Progenitor cell of endocrine pancreas (in vitro differentiated cells): ENCODE data around the gene LRMDA. TPM values are rescaled to one million over a fixed set of nuclear protein-coding genes. Genes with fewer than 3 reads are reported as not detected.

Experiments
- DNase-seq: peaks from one replicate; pipeline ENCODE4 v3.0.0; 2021; ENCODE audit warnings: low spot score; ENCODE audit not compliant: unreplicated experiment
- H3K27ac Mint-ChIP-seq: 2 replicates; pipeline ENCODE4 v1.8.0; 2021; ENCODE audit warnings: mild to moderate bottlenecking, moderate library complexity, mixed read lengths
- H3K27me3 Mint-ChIP-seq: 2 replicates; pipeline ENCODE4 v1.8.0; 2021; ENCODE audit warnings: mixed read lengths
- H3K36me3 Mint-ChIP-seq: 2 replicates; pipeline ENCODE4 v1.8.0; 2022; ENCODE audit warnings: mixed read lengths; ENCODE audit not compliant: insufficient read depth
- H3K4me1 Mint-ChIP-seq: 2 replicates; pipeline ENCODE4 v1.8.0; 2021; ENCODE audit warnings: low read depth, mixed read lengths
- H3K4me3 Mint-ChIP-seq: 2 replicates; pipeline ENCODE4 v1.8.0; 2021; ENCODE audit warnings: low read depth, mild to moderate bottlenecking, moderate library complexity, mixed read lengths
- H3K9me3 Mint-ChIP-seq: 2 replicates; pipeline ENCODE4 v1.8.0; 2021; ENCODE audit warnings: low read depth, mixed read lengths
- CTCF ChIP-seq: fragments of 200-600 bp; sonication (generic); IDR thresholded peaks from one replicate; pipeline ENCODE4 v1.5.0; 2021; ENCODE audit warnings: antibody characterized with exemption, mild to moderate bottlenecking; ENCODE audit not compliant: unreplicated experiment
- total RNA-seq: library from RNA; stranded (reverse); gene quantifications from 2 replicates; pipeline ENCODE4 v1.2.1, GENCODE V29; 2021

Gene LRMDA
- total RNA-seq, 1 donor from 2014 or later: 6.5 TPM

- Mint-ChIP-seq H3K27me3 (no peaks in the 10 kb centered on the region), H3K27ac (no peak overlapping the region), H3K36me3 (no peaks in the 10 kb centered on the region), H3K4me1 (peaks cover 19% of the 10 kb centered on the region), H3K4me3 (no peak overlapping the region), H3K9me3 (no peaks in the 10 kb centered on the region)
- no peak for DNase-seq
- TF ChIP-seq CTCF: no peak
Measured at GRCh38 chr10:75624638-75625037, 193.2 kb downstream of the LRMDA start.

DNA sequence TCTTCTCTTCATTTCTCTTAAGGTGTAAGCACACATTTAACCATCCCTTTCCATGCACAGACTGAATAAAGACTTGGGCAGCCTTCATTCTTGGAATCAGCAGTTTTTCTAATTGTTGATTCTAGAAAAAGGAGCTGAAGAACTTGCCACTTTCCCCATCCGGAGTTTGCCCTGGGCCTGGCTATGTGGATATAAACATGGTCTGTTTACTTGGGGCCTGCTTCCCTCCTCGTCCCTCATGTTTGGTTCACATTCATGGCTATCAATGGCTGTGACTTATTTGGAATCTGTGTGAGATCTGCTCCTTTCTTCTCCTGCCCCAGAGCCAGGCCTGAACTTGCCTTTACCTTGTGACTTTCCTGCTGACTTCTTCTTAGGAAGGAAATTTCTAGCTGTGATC, 199.3 kb downstream of the LRMDA start:
- no peaks in the 10 kb centered on the region for H3K36me3 Mint-ChIP-seq
- H3K27ac Mint-ChIP-seq: no peak overlapping the region
- H3K9me3 Mint-ChIP-seq: no peaks in the 10 kb centered on the region

DNA sequence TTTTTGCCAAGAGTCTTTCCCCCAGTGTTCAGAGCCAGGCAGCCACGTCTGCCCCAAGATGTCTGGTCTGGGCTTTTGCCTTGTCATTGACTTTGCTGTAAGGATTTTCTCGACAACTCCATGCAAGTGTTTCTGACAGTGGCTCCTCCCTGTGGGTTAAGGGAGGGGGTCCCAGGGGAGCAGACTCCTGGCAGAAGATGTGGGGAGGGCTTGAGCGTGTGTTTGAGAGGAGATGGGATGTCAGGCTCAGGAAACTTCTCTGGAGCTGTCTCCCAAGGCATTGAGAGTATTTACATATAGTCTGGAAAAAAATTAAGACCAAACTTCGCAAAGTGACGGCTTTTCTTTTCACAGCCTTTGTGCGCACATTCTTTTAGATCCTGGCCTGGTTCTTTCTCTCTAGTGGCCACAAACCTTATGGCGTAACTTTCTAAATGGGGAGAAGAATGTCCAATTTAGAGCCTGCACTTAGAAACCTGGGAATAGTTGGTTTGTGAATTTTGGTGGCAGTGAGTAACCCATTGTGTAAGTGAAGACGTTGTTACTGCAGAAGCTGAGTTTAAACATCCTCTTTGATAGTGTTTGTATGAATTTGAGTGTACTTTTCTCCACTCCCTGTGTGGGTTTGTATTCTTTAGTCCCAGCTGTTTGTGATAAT, 201.5 kb downstream of the LRMDA start:
- DNase-seq: no peak
- Mint-ChIP-seq H3K4me1 (peaks cover 14% of the 10 kb centered on the region), H3K27me3 (peaks cover 5% of the 10 kb centered on the region), H3K36me3 (no peaks in the 10 kb centered on the region), H3K27ac (no peak overlapping the region), H3K4me3 (no peak overlapping the region), H3K9me3 (no peaks in the 10 kb centered on the region)
- no peak for TF ChIP-seq CTCF

More for the DNA sequence above, 199.3 kb downstream of the LRMDA start:
- TF ChIP-seq CTCF: no peak
- Mint-ChIP-seq H3K4me1 (peaks cover 14% of the 10 kb centered on the region), H3K27me3 (no peaks in the 10 kb centered on the region), H3K4me3 (no peak overlapping the region)
- DNase-seq: no peak

DNA sequence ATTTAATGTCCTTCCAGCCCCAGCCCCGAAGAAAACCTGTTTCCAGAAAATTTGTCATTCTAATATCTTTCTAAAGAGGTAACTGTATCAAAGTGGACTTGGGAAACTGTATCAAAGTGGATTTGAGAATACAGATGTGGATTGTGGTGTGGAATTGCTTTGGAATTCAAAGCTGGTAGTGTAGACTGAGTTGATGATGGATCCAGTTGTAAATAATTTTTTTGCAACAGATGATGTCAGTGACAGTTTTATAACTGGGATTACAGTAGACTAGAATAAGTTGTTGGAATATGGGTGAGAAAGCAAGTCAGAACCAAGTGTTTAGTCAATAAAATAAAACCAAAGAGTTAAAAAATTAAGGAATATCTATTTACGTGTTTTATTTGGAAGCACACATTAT, 202.1 kb downstream of the LRMDA start:
- no peak for DNase-seq
- Mint-ChIP-seq H3K4me3 (no peak overlapping the region), H3K36me3 (no peaks in the 10 kb centered on the region), H3K27me3 (peaks cover 9% of the 10 kb centered on the region), H3K9me3 (no peaks in the 10 kb centered on the region), H3K4me1 (peaks cover 14% of the 10 kb centered on the region), H3K27ac (no peak overlapping the region)
- no peak for TF ChIP-seq CTCF

DNA sequence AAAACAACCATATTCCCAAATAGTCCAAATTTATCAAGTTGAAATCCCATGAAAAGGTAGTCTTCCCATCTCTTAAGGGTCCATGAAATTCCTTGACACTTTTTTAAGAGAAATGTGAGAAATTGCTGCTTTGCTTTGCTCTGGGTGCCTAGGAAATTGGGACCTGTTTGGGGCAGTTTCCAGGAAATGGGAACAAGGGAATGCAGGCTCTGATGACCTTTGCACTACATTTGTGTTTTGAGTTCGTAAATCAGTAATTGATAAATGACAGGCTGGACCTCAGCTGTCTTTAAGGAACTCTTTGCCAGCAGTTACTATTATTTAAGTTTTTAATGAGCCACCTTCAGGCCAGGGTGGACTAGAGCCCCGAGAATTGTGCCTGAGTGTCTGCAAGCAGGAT, 203.5 kb downstream of the LRMDA start:
- DNase-seq: no peak
- Mint-ChIP-seq H3K9me3 (no peaks in the 10 kb centered on the region), H3K4me3 (no peak overlapping the region), H3K36me3 (no peaks in the 10 kb centered on the region), H3K4me1 (peaks cover 14% of the 10 kb centered on the region), H3K27me3 (peaks cover 20% of the 10 kb centered on the region), H3K27ac (no peak overlapping the region)
- no peak for TF ChIP-seq CTCF
